GM19043 (cell line): ENCODE measurements around the gene WDR74.
"Not testable (repeated sequence)": the region's sequence is repeated elsewhere in the genome, so short reads cannot be mapped to it uniquely, and the experiment has no call there.

Experiments
- ATAC-seq: cut with Tn5 transposase; IDR thresholded peaks from one replicate; pipeline ENCODE4 v1.9.1; 2021; ENCODE audit warnings: low read depth; ENCODE audit not compliant: unreplicated experiment

WDR74 gene

GRCh38 chr11:62842171-62842741 lies 2.9 kb upstream of the WDR74 start:
- ATAC-seq: no peak

GRCh38 chr11:62841361-62842170 lies 2.2 kb upstream of the WDR74 start:
- ATAC-seq: peak; percentile 54

DNA sequence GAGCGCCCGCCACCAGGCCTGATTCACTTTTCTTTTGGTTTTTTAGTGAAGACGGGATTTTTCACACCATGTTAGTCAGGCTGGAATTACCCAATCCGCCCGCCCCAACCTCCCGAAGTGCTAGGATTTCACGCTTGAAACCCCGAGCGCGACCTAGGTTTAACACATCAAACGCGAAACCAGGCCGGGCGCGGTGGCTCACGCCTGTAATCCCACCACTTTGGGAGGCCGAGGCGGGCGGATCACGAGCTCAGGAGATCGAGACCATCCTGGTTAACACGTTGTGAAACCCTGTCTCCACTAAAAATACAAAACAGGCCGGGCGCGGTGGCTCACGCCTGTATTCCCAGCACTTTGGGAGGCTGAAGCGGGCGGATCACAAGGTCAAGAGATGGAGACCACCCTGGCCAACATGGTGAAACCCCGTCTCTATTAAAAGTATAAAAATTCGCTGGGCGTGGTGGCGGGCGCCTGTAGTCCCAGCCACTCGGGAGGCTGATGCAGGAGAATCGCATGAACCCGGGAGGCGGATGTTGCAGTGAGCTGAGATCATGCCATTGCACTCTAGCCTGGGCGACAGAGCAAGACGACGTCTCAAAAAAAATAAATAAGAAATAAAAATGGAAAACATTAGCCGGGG lies 1.5 kb upstream of the WDR74 start:
- ATAC-seq: not testable (repeated sequence)

DNA sequence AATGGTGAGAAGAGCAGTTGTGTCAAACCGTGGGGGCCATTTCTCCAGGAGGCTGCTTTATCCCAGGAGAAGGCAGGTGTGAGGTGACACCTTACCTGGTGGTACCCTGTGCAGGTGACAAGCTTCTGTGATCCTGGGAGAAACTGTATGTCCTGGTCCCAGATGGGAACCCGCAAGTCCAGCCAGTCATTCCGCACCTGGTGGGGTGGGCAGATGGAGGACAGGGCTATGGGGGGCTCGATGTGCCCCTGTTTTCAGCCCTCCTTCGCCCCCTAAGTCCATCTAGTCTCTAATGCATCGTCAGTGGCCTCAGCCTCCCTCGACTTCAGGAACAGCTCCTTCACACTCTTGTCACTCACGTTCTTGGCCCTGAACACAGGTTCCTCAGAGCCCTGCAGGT lies 4.1 kb downstream of the WDR74 start:
- no peak for ATAC-seq

DNA sequence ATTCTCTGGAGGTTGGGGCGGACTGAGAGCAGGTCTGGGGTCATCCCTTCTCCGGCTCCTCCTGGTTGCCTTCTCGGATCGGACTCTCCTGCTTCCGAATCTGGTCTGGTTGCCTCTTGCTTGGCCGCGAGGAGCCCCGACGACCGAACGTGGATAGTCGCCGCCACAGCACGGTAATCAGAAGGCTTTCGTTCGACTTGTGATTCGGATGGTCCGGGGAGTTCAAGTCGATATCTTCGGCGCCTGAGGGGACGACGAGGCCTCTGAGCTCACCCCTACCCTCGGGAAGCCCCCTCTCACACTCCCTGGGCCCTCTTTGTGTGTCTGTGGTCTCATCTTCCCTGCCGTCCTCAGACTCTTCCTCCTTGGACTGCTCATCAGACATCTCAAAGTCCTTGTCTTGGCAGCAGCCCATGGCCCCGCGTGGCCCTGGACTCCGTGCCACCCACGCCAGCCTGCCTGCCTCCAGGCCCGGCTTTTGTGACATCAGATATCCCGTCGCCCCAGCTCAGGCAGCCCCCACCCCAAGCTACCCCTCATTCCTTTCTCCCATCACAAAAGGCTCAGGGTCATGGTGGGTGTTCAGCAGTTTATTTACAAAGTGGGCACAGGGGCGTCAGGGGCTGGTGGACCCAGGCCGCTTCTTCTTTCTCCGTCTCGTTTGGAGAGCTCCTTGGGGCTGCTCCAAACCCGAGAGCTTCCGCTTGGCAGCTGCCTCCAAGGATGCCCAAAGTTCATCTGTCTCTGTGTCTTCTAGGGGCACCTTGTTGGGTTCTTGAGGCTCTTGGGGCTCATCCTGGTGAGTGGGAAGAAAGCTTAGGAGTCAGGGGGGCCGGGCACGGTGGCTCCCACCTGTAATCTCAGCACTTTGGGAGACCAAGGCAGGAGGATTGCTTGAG lies 6.8 kb downstream of the WDR74 start, which contains the start of gene TEX54:
TSS of gene TEX54 (minus strand) at position 506 of the 899 bp plus-strand sequence.
- peak; percentile 9 for ATAC-seq

DNA sequence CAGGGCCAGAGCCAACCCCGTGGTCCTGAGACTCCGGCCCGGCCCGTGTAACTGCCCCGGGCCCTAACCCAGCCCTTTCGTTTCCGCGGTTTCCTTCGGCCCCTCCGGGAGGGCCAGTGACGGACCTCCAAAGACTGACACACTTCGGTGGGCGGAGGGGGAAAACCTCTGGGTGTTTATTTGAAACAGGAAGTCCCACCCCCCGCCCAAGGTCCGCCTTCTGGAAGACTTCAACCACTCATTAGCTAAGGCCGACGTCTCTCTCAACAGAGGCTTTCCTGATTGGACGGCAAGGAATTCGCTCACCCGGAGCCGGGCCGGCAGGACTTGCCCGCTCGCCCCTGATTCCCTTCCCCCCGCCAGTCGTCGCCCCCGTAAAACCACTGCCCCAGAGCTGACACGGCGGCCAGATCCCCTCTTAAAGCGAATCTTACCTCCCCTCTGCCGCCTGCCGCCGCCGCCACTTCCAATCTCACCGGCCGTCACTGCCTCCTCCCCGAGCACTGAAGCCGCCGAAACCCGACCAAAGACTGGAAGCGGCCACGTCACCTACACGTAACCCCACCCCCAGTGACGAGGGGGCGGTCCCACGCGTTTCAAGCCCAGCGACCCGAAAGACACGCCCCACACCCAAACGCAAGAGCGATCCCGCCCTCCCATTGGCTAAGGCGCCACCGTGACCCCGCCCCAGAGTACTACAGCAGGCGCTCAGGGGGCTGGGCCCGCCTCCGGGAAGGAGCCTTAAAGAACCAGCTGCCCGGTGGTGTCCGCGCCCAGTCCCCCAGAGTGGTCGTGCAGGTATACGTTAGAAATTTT lies 7.7 kb downstream of the WDR74 start, which contains the start of gene STX5:
TSS of gene STX5 (minus strand) at position 532 of the 816 bp plus-strand sequence. CDS start 808 bp downstream, outside the sequence.
- ATAC-seq: peak; percentile 79

DNA sequence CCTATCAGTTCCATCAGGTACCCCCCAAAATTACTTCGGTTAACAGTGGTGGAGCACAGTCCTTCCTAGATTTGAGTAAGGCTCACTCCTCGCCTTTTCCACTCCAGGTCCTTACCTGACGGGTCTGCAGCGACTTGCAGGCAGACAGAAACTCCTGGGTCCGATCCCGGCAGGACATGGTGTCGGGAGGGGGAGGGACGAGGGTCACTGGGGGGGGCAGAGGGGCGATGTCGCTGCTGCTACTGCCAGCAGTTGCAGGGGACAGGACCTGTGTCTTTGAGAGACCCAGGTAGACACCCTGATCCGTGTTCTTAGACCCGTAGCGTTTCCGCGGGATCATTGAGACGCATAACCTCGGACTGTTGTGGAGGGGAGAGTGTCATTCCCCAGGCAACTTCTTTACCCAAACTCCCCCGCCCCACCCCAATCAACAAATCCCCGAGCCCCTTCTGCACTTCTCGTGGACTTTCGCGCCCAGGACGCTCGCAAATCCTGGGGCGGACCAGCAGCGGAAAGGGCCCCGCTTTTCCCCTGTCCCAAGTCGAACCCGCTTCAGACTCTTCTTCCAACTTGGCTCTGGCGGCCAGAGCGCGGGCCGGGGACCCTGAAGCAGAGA lies 8.4 kb downstream of the WDR74 start:
- no peak for ATAC-seq

DNA sequence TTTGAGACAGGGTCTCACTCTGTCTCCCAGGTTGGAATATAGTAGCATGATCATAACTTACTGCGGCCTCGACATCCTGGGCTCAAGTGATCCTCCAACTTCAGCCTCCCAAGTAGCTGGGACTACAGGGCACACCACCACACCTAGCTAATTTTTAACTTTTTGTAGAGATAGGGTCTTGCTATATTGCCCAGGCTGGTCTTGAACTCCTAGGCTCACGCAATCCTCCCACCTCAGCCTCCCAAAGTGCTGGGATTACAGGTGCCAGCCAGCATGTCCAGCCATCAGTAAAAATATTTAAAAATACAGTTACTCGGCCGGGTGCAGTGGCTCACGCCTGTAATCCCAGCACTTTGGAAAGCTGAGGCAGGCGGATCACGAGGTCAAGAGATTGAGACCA lies 11.3 kb downstream of the WDR74 start:
- ATAC-seq: not testable (repeated sequence)

DNA sequence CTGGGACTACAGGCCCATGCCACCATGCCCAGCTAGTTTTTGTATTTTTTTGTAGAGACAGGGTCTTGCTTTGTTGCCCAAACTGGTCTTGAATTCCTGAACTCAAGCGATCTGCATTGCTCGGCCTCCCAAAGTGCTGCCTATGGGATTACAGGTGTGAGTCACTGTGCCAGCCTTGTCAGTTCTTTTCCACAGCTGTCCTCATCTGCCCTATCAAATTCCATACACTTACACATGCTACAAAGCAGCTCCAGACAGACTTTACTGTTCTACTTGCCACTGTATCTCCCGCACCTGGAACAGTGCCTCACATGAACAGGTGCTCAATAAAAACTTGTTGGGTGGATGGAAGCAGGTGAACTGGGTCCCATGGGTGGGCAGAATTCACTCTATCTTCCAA lies 15.7 kb downstream of the WDR74 start:
- ATAC-seq: no peak

DNA sequence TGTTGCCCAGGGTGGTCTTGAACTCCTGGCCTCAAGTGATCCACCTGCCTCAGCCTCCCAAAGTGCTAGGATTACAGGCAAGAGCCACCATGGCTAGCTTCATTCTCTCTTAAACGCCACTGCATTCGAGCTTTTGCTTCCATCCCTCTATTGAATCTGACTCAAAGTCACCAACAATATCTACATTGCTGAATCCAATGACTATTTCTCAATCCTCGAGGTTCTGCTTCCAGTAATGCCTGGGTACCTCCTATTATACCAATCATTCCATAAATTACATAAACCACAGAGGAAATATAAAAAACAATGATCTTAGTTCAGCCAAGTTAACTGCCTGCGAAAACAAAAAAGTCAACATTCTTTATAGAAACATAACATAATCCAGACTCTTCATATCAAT lies 22.3 kb downstream of the WDR74 start:
- no peak for ATAC-seq

DNA sequence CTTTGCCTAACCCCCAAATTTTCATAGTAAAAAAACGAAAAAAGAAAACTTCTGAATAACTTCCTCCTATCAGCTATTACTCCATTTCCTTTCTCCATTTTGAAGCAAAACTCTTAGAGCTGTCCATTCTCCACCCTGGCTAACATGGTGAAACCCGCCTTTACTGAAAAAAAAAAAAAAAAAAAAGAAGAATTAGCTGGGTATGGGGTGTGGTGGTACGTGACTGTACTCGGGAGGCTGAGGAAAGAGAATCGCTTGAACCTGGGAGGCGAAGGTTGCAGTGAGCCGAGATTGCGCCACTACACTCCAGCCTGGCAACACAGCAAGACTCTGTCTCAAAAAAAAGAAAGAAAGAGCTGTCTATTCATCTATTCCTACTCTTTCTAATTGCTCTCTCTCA lies 22.8 kb downstream of the WDR74 start:
- ATAC-seq: no peak

- no peak for ATAC-seq
These were observed 27.7 kb downstream of the WDR74 start for GRCh38 chr11:62811659-62812058.

- no peak for ATAC-seq
These were observed 28.6 kb downstream of the WDR74 start for GRCh38 chr11:62810748-62811147.

GRCh38 chr11:62806611-62807121 lies 32.7 kb downstream of the WDR74 start:
- ATAC-seq: no peak

DNA sequence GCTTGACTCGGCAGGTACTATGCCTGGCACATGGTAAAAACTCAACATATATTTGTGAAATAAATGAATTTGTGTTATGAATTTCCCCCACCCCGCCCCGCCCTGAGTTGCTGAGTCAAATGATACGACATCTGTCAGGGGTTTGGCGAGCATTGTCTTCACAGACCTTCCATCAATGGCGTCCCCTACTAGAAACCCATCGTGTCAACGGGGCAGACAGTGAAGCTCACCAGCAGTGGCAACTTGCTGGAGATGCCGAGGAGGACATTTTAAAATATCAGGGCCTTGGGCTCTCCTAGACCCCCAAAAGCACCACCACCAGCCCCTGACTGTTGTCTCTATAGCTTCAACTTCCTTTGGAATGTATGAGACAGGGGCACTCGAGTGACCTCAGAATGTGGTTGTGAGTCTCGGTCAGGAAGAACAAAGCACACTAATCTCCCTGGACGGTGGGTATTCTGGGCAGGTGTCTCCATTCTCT lies 33.4 kb downstream of the WDR74 start:
- ATAC-seq: no peak

- peak; percentile 67 for ATAC-seq
These were observed 34.1 kb downstream of the WDR74 start, which contains the start of gene NXF1 for GRCh38 chr11:62805076-62805892. NXF1 (minus strand) TSS chr11:62805440; CDS start chr11:62805356, 84 bp downstream.

DNA sequence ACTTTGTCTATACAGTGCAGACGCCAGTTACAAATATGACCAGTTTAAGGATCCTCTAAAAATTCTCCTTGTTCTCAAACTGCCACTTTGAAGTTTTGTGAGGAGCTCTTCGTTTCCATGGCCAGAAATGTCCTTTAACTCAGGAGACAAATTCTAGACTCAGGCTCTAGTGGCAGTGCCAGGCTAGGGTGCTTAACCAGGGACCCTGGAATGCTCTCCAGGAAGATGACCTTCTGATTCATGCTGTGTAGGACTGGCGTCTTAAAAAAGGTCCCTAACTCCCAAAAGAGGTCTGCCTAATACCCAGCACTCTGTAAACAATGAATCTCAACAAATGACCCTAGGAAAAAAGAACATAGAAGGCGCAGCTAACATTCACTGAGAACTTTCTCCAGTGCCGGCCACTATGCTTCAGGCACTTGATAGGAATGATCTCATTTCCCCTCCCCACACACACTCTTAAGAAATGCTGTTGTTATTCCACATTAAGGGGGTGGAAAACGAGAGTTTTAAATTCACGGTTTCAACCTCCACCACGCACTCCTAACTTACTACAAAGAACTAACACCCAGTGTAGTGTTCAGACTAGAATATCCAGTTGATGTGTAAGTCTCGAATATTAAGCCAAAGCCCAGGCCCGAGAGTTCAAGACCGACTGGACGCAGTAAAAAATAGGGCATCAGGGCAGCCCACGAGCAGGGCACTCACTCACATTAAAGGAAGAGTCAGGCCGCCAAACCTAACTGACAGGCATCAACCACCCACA lies 34.9 kb downstream of the WDR74 start:
- no peak for ATAC-seq
